HL-60 (cell line): ENCODE results near the gene MOB2.

Experiments used
- DNase-seq, 2 experiments: peaks; one replicate each; pipeline ENCODE4 v3.0.0-alpha.2; 2010 to 2020; ENCODE audit warnings: low read depth in 1 of 2, low spot score in 1 of 2
- H3K27ac ChIP-seq: fragments of 250-450 bp; sonication (Bioruptor Pico); replicated peaks from 2 replicates; pipeline ENCODE4 v1.5.1; 2020; ENCODE audit warnings: mild to moderate bottlenecking, moderate library complexity
- H3K27me3 ChIP-seq: fragments of 250-450 bp; sonication (Bioruptor Pico); 2 replicates; pipeline ENCODE4 v1.5.1; 2021; ENCODE audit warnings: mild to moderate bottlenecking, moderate library complexity; ENCODE audit not compliant: insufficient read depth, poor library complexity, severe bottlenecking
- H3K4me3 ChIP-seq: replicated peaks from 2 replicates; pipeline ENCODE4 v1.5.1; 2011; ENCODE audit warnings: mild to moderate bottlenecking, control low read depth, low read length; ENCODE audit not compliant: insufficient read depth
- GABPA ChIP-seq: IDR thresholded peaks from 2 replicates; pipeline ENCODE4 v1.6.1; 2012; ENCODE audit warnings: low read depth
- POLR2AphosphoS5 ChIP-seq: IDR thresholded peaks from 2 replicates; pipeline ENCODE4 v1.6.1; 2012; ENCODE audit warnings: low read depth
- REST ChIP-seq: IDR thresholded peaks from 2 replicates; pipeline ENCODE4 v1.6.1; 2012; ENCODE audit warnings: low read depth; ENCODE audit not compliant: insufficient replicate concordance
- SPI1 ChIP-seq: IDR thresholded peaks from 2 replicates; pipeline ENCODE4 v1.6.1; 2012; ENCODE audit warnings: low read depth, mild to moderate bottlenecking, borderline replicate concordance
- TF ChIP-seq, protein P1 (sequence below): IDR thresholded peaks from one replicate; pipeline ENCODE4 v1.5.1; 2011; ENCODE audit warnings: low read length, control low read depth, inconsistent platforms; ENCODE audit not compliant: insufficient read depth

MOB2 gene

DNA sequence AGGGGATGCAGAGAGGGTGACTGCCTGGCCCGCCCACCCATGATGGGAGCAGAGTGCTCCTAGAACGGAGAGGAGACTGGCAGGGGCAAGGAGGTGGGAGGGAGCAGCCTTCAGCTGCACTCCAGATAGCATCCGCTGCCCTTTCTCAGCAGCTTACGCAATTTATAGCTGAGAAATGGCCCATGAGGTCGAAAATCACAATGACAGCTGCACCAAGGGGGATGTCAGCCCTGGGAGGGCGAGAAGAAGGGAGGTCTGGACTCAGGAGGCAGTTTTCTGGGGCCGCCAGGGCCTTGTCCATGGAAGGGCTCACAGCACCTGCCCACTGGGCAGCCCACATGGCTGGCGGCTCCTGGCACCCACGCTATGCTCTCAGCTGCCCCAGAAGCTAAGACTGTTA is 17.6 kb upstream of the MOB2 start:
- no peak for TF ChIP-seq REST
- no peak for TF ChIP-seq SPI1
- no peak for TF ChIP-seq POLR2AphosphoS5
- TF ChIP-seq GABPA: no peak
- H3K27me3 ChIP-seq: no peaks in the 10 kb centered on the region
- H3K4me3 ChIP-seq: no peak overlapping the region
- H3K27ac ChIP-seq: no peak overlapping the region
- no peak for DNase-seq

DNA sequence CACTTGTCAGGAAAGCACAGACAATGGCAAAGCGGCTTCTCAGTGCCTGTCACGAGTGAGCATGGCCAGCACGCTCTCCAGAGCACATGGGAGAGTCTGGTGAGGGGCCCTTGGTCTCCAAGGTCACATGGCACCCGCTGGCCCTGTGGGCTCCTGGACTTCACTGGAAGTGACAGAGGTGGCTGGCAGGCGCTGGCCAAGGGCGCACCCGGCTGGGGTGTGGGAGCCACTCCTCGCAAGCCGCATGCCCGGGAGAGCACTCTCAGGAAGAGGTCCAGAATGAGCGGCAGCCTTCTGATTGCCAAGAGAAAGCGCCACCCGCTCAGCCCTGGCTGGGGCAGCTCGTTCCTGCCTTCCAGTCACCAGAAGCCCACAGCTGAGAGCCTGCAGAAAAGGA is 17.1 kb upstream of the MOB2 start:
- Histone ChIP-seq H3K27ac (no peak overlapping the region), H3K4me3 (no peak overlapping the region), H3K27me3 (no peaks in the 10 kb centered on the region)
- TF ChIP-seq REST (no peak), SPI1 (no peak), GABPA (no peak), POLR2AphosphoS5 (no peak)
- TF ChIP-seq, protein P1, sequence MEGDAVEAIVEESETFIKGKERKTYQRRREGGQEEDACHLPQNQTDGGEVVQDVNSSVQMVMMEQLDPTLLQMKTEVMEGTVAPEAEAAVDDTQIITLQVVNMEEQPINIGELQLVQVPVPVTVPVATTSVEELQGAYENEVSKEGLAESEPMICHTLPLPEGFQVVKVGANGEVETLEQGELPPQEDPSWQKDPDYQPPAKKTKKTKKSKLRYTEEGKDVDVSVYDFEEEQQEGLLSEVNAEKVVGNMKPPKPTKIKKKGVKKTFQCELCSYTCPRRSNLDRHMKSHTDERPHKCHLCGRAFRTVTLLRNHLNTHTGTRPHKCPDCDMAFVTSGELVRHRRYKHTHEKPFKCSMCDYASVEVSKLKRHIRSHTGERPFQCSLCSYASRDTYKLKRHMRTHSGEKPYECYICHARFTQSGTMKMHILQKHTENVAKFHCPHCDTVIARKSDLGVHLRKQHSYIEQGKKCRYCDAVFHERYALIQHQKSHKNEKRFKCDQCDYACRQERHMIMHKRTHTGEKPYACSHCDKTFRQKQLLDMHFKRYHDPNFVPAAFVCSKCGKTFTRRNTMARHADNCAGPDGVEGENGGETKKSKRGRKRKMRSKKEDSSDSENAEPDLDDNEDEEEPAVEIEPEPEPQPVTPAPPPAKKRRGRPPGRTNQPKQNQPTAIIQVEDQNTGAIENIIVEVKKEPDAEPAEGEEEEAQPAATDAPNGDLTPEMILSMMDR: no peak
- DNase-seq: no peak

DNA sequence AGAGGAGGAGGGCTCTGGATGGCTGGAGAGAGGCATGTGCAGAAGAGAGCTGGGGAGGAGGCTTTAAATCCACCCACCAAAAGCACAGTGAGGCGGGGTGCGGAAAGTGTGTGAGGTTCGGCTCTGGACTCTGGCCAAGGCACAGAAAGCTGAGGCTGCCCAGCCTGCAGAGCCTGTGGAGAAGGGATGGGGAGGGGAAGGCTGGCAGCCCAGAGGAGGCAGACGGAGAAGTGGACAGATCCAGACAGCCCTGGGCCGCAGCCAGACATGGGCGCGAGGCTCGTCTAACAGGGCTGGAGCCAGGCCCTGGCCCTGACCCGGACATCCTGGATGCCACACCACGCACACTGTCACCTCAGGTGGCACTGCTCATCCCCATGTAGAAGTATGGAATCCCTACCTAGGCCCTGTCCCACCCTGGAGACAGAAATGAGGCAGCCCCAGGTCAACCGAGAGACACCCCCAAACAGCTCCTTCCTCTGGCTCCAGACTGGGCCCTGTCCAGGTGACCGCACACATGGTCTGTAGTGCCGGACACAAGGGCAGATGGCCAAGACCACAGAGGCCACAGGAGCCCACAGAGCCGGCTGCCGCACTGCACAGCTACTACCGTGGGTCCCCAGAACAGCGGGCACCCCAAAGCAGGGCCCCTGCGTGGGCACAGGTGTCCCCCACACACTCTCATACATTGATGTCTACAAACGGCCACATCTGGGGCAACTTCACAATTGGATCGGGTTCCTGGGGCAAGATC is 16.6 kb upstream of the MOB2 start:
- DNase-seq: no peak
- Histone ChIP-seq H3K27ac (no peak overlapping the region), H3K4me3 (no peak overlapping the region), H3K27me3 (no peaks in the 10 kb centered on the region)
- TF ChIP-seq REST: no peak
- TF ChIP-seq, protein P1: no peak
- no peak for TF ChIP-seq SPI1
- TF ChIP-seq GABPA: no peak
- no peak for TF ChIP-seq POLR2AphosphoS5
